IMR-90 (cell line): ENCODE measurements around the gene POU2F1. TPM values are rescaled to one million over a fixed set of nuclear protein-coding genes. Genes with fewer than 3 reads are reported as not detected.

ENCODE experiments used
- ATAC-seq: fragments of 200-7000 bp; cut with Tn5 transposase; 2 replicates; pipeline ENCODE4 v1.9.1; 2020; ENCODE audit warnings: low read depth, mild to moderate bottlenecking, moderate library complexity
- BruUV-seq: library from RNA; stranded (reverse); fragments of 400-500 nt; replicated peaks from 2 replicates; lab custom pipeline; 2021; lab: Mats Ljungman, UMichigan
- CTCF ChIA-PET: fragments of 300-600 bp; formaldehyde crosslinking; extraction: SDS; loops from one replicate; lab custom pipeline; 2021; ENCODE audit warnings: antibody characterized with exemption; lab: Yijun Ruan, JAX
- POLR2A ChIA-PET: fragments of 300-600 bp; sonication (Branson Sonifier 250); formaldehyde crosslinking; loops from one replicate; lab custom pipeline; 2022; ENCODE audit warnings: antibody characterized with exemption; ENCODE audit not compliant: unreplicated experiment; lab: Charles Lee
- DNase-seq: peaks from one replicate; pipeline ENCODE4 v3.0.0; 2013
- H2AFZ ChIP-seq: replicated peaks from 2 replicates; pipeline ENCODE3; 2013; ENCODE audit warnings: low read length, mild to moderate bottlenecking; ENCODE audit not compliant: poor library complexity
- H2AK5ac ChIP-seq: 2 replicates; pipeline ENCODE4 v1.6.1; 2013; ENCODE audit warnings: low read depth, low read length, inconsistent platforms
- H2AK9ac ChIP-seq: replicated peaks from 2 replicates; pipeline ENCODE3; 2013; ENCODE audit warnings: mild to moderate bottlenecking, low read depth, low read length, moderate library complexity; ENCODE audit not compliant: poor library complexity
- H2BK120ac ChIP-seq: 2 replicates; pipeline ENCODE4 v1.6.1; 2013; ENCODE audit warnings: low read depth, low read length, inconsistent platforms
- H2BK15ac ChIP-seq: 3 replicates; pipeline ENCODE4 v1.6.1; 2013; ENCODE audit warnings: low read depth, low read length, inconsistent platforms
- H2BK20ac ChIP-seq: 2 replicates; pipeline ENCODE4 v1.6.1; 2013; ENCODE audit warnings: low read depth, mild to moderate bottlenecking, inconsistent platforms, low read length, moderate library complexity
- H2BK5ac ChIP-seq: 2 replicates; pipeline ENCODE4 v1.6.1; 2013; ENCODE audit warnings: mild to moderate bottlenecking, low read depth, low read length, inconsistent platforms; ENCODE audit not compliant: poor library complexity, severe bottlenecking
- H3K14ac ChIP-seq: replicated peaks from 2 replicates; pipeline ENCODE4 v1.6.1; 2013; ENCODE audit warnings: low read depth, low read length, inconsistent platforms
- H3K18ac ChIP-seq: 2 replicates; pipeline ENCODE4 v1.6.1; 2013; ENCODE audit warnings: low read depth, low read length, control low read depth
- H3K23ac ChIP-seq: 2 replicates; pipeline ENCODE4 v1.6.1; 2013; ENCODE audit warnings: low read depth, low read length, inconsistent platforms
- H3K27ac ChIP-seq: 2 replicates; pipeline ENCODE4 v1.5.1; 2013; ENCODE audit warnings: mild to moderate bottlenecking, control low read depth, low read length; ENCODE audit not compliant: insufficient read depth
- H3K27me3 ChIP-seq: 2 replicates; pipeline ENCODE4 v1.6.1; 2013; ENCODE audit warnings: low read length; ENCODE audit not compliant: control insufficient read depth, insufficient read depth
- H3K36me3 ChIP-seq: 2 replicates; pipeline ENCODE4 v1.6.1; 2013; ENCODE audit warnings: low read length, mixed read lengths; ENCODE audit not compliant: control insufficient read depth, insufficient read depth
- H3K4ac ChIP-seq: 2 replicates; pipeline ENCODE4 v1.6.1; 2013; ENCODE audit warnings: low read depth, low read length, inconsistent platforms
- H3K4me1 ChIP-seq: 2 replicates; pipeline ENCODE4 v1.6.1; 2013; ENCODE audit warnings: low read length, mixed read lengths; ENCODE audit not compliant: control insufficient read depth, insufficient read depth
- H3K4me2 ChIP-seq: 2 replicates; pipeline ENCODE4 v1.6.1; 2013; ENCODE audit warnings: low read depth, mild to moderate bottlenecking, control low read depth, low read length, moderate library complexity
- H3K4me3 ChIP-seq: 2 replicates; pipeline ENCODE4 v1.5.1; 2013; ENCODE audit warnings: low read depth, mild to moderate bottlenecking, control low read depth, low read length, moderate library complexity; ENCODE audit not compliant: insufficient read depth
- H3K56ac ChIP-seq: 2 replicates; pipeline ENCODE4 v1.6.1; 2013; ENCODE audit warnings: low read length, inconsistent platforms; ENCODE audit not compliant: insufficient read depth; ENCODE audit errors: extremely low read depth
- H3K79me1 ChIP-seq, 2 experiments: 2 replicates each; pipeline ENCODE4 v1.6.1; 2013; ENCODE audit warnings: low read length in 2 of 2, inconsistent platforms in 1 of 2, low read depth in 1 of 2
- H3K9ac ChIP-seq: 2 replicates; pipeline ENCODE4 v1.6.1; 2013; ENCODE audit warnings: low read depth, low read length, control low read depth
- H3K9me1 ChIP-seq: 2 replicates; pipeline ENCODE4 v1.6.1; 2013; ENCODE audit warnings: low read length, inconsistent platforms; ENCODE audit not compliant: insufficient read depth
- H3K9me3 ChIP-seq: 2 replicates; pipeline ENCODE4 v1.6.1; 2013; ENCODE audit warnings: low read length; ENCODE audit not compliant: control insufficient read depth, insufficient read depth
- H4K20me1 ChIP-seq: 2 replicates; pipeline ENCODE4 v1.6.1; 2013; ENCODE audit warnings: low read length, inconsistent platforms; ENCODE audit not compliant: insufficient read depth
- H4K5ac ChIP-seq: 2 replicates; pipeline ENCODE4 v1.6.1; 2013; ENCODE audit warnings: mild to moderate bottlenecking, low read depth, low read length, control low read depth
- H4K8ac ChIP-seq, 2 experiments: 2 replicates each; pipeline ENCODE4 v1.6.1; 2013; ENCODE audit warnings: low read depth in 2 of 2, low read length in 2 of 2, control low read depth in 1 of 2, inconsistent platforms in 1 of 2
- H4K91ac ChIP-seq: 2 replicates; pipeline ENCODE4 v1.6.1; 2013; ENCODE audit warnings: low read depth, low read length, inconsistent platforms; ENCODE audit not compliant: insufficient read depth
- CEBPB ChIP-seq: IDR thresholded peaks from 2 replicates; pipeline ENCODE4 v1.6.1; 2012; ENCODE audit warnings: low read depth, low read length, improper control_type of control experiment
- FOS ChIP-seq: fragments of 150-350 bp; IDR thresholded peaks from 2 replicates; pipeline ENCODE4 v1.6.1; 2016; ENCODE audit warnings: low read depth, low read length
- MAFK ChIP-seq: IDR thresholded peaks from 2 replicates; pipeline ENCODE4 v1.6.1; 2012; ENCODE audit warnings: low read depth, low read length, improper control_type of control experiment
- MXI1 ChIP-seq: IDR thresholded peaks from 2 replicates; pipeline ENCODE4 v1.6.1; 2012; ENCODE audit warnings: low read depth, mild to moderate bottlenecking, low read length, moderate library complexity, borderline replicate concordance
- NFE2L2 ChIP-seq: fragments of 150-350 bp; IDR thresholded peaks from 2 replicates; pipeline ENCODE4 v1.6.1; 2016; ENCODE audit warnings: low read depth, mild to moderate bottlenecking, low read length
- POLR2A ChIP-seq: IDR thresholded peaks from 2 replicates; pipeline ENCODE4 v1.6.1; 2012; ENCODE audit warnings: mild to moderate bottlenecking, low read depth, low read length
- RAD21 ChIP-seq: IDR thresholded peaks from 2 replicates; pipeline ENCODE4 v1.6.1; 2012; ENCODE audit warnings: low read length, improper control_type of control experiment
- RCOR1 ChIP-seq: IDR thresholded peaks from 2 replicates; pipeline ENCODE4 v1.6.1; 2012; ENCODE audit warnings: mild to moderate bottlenecking, low read length, improper control_type of control experiment; ENCODE audit not compliant: insufficient replicate concordance
- RFX5 ChIP-seq: IDR thresholded peaks from 2 replicates; pipeline ENCODE4 v1.8.0; 2012; ENCODE audit warnings: low read depth, mild to moderate bottlenecking, low read length, moderate library complexity
- dilution Hi-C: fragments of 300-500 bp; cut with HindIII; formaldehyde crosslinking; loops from one replicate; pipeline ENCODE4 v1.14.3; 2018; ENCODE audit warnings: low sequenced_read_pairs; ENCODE audit not compliant: unreplicated experiment
- in situ Hi-C: fragments of 300-500 bp; cut with MboI; formaldehyde crosslinking; loops from 3 replicates; pipeline ENCODE4 v1.14.3; 2019; ENCODE audit warnings: low sequenced_read_pairs, inconsistent platforms, mixed read lengths
- intact Hi-C: fragments of 100-400 bp; cut with micrococcal nuclease; formaldehyde crosslinking; loops from 2 replicates; pipeline ENCODE4 v1.10.0; 2022
- polyA plus RNA-seq, 3 experiments: library from polyadenylated mRNA; depleted of rRNA; stranded (reverse); fragments of >200 nt; gene quantifications; 2 replicates each; pipeline ENCODE4 v1.2.3, GENCODE V29; 2012; ENCODE audit warnings: low replicate concordance in 1 of 3
- total RNA-seq: library from RNA; depleted of rRNA; stranded (reverse); fragments of >200 nt; gene quantifications from 2 replicates; pipeline ENCODE4 v1.2.3, GENCODE V29; 2012
- TF ChIP-seq, protein P1 (sequence below): fragments of 150-350 bp; IDR thresholded peaks from 2 replicates; pipeline ENCODE4 v1.6.1; 2017; ENCODE audit warnings: mild to moderate bottlenecking, antibody characterized with exemption, low read length, low read depth
- TF ChIP-seq, protein P2 (sequence below): fragments of 150-350 bp; IDR thresholded peaks from 2 replicates; pipeline ENCODE4 v1.6.1; 2016; ENCODE audit warnings: low read depth, mild to moderate bottlenecking, low read length, moderate library complexity, borderline replicate concordance

Gene POU2F1
- total and polyA plus RNA-seq, 2 of the 4 experiments (the other 2 are of a cell fraction): 1.2 to 3.4 TPM

DNA sequence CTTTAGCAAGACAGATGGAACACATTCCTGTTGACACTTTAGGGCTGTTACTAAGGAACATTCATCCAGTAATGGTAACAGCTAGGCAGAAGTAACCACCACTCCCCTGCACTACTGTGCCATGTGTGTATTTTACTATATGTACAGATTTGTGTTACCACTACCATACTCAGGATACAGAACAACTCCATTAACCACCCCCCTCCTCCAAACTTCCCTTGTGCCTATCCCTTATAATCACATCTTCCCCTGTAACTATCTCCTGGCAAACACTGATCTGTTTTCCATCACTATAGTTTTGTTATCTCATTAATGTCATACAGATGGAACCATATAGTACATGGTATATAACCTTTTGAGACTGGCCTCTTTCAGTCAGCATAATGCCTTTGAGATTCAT is 3.9 kb upstream of the POU2F1 start:
- no peak overlapping the region for H3K4me2 ChIP-seq
- peaks cover 7% of the 10 kb centered on the region for H3K27me3 ChIP-seq
- H3K27ac ChIP-seq: no peak overlapping the region
- in situ Hi-C loops (no loop called here), dilution Hi-C loops (no loop called here), intact Hi-C loops (no loop called here)
- no TSS peak for BruUV-seq
- no peak overlapping the region for H2BK15ac ChIP-seq
- H4K5ac ChIP-seq: no peak overlapping the region
- H2BK20ac ChIP-seq: no peak overlapping the region
- H3K9ac ChIP-seq: no peak overlapping the region
- H2AK9ac ChIP-seq: no peak overlapping the region
- H3K9me1 ChIP-seq: no peaks in the 10 kb centered on the region
- H4K20me1 ChIP-seq: no peaks in the 10 kb centered on the region
- H3K79me1 ChIP-seq: no peaks in the 10 kb centered on the region
- no peak overlapping the region for H2AK5ac ChIP-seq
- H4K8ac ChIP-seq: no peak overlapping the region
- H4K91ac ChIP-seq: no peak overlapping the region
- H2BK5ac ChIP-seq: no peak overlapping the region
- no peak for DNase-seq
- H3K36me3 ChIP-seq: no peaks in the 10 kb centered on the region
- H3K14ac ChIP-seq: no peak overlapping the region
- H3K56ac ChIP-seq: no peak overlapping the region
- TF ChIP-seq NFE2L2 (no peak), RCOR1 (no peak), RAD21 (no peak), POLR2A (no peak), MXI1 (no peak), MAFK (no peak), FOS (no peak), RFX5 (no peak), CEBPB (no peak)
- TF ChIP-seq, protein P1, sequence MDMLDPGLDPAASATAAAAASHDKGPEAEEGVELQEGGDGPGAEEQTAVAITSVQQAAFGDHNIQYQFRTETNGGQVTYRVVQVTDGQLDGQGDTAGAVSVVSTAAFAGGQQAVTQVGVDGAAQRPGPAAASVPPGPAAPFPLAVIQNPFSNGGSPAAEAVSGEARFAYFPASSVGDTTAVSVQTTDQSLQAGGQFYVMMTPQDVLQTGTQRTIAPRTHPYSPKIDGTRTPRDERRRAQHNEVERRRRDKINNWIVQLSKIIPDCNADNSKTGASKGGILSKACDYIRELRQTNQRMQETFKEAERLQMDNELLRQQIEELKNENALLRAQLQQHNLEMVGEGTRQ: no peak
- TF ChIP-seq, protein P2, sequence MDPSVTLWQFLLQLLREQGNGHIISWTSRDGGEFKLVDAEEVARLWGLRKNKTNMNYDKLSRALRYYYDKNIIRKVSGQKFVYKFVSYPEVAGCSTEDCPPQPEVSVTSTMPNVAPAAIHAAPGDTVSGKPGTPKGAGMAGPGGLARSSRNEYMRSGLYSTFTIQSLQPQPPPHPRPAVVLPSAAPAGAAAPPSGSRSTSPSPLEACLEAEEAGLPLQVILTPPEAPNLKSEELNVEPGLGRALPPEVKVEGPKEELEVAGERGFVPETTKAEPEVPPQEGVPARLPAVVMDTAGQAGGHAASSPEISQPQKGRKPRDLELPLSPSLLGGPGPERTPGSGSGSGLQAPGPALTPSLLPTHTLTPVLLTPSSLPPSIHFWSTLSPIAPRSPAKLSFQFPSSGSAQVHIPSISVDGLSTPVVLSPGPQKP: no peak
- no peak for ATAC-seq
- ChIA-PET CTCF (no interaction called here), POLR2A (no interaction called here)
- H3K4me3 ChIP-seq: no peak overlapping the region
- H3K9me3 ChIP-seq: no peaks in the 10 kb centered on the region
- H2AFZ ChIP-seq: no peak overlapping the region
- no peak overlapping the region for H3K18ac ChIP-seq
- H3K23ac ChIP-seq: no peak overlapping the region
- H3K4ac ChIP-seq: no peak overlapping the region
- no peaks in the 10 kb centered on the region for H3K4me1 ChIP-seq
- H2BK120ac ChIP-seq: no peak overlapping the region
